IMR-90 (cell line): ENCODE measurements around the gene LYRM9. TPM values are rescaled to one million over a fixed set of nuclear protein-coding genes. Genes with fewer than 3 reads are reported as not detected.

Experiments used
- ATAC-seq: fragments of 200-7000 bp; cut with Tn5 transposase; 2 replicates; pipeline ENCODE4 v1.9.1; 2020; ENCODE audit warnings: low read depth, mild to moderate bottlenecking, moderate library complexity
- BruUV-seq: library from RNA; stranded (reverse); fragments of 400-500 nt; replicated peaks from 2 replicates; lab custom pipeline; 2021; lab: Mats Ljungman, UMichigan
- CTCF ChIA-PET: fragments of 300-600 bp; formaldehyde crosslinking; extraction: SDS; loops from one replicate; lab custom pipeline; 2021; ENCODE audit warnings: antibody characterized with exemption; lab: Yijun Ruan, JAX
- POLR2A ChIA-PET: fragments of 300-600 bp; sonication (Branson Sonifier 250); formaldehyde crosslinking; loops from one replicate; lab custom pipeline; 2022; ENCODE audit warnings: antibody characterized with exemption; ENCODE audit not compliant: unreplicated experiment; lab: Charles Lee
- DNase-seq: peaks from one replicate; pipeline ENCODE4 v3.0.0; 2013
- H2AFZ ChIP-seq: replicated peaks from 2 replicates; pipeline ENCODE3; 2013; ENCODE audit warnings: low read length, mild to moderate bottlenecking; ENCODE audit not compliant: poor library complexity
- H2AK5ac ChIP-seq: 2 replicates; pipeline ENCODE4 v1.6.1; 2013; ENCODE audit warnings: low read depth, low read length, inconsistent platforms
- H2AK9ac ChIP-seq: replicated peaks from 2 replicates; pipeline ENCODE3; 2013; ENCODE audit warnings: mild to moderate bottlenecking, low read depth, low read length, moderate library complexity; ENCODE audit not compliant: poor library complexity
- H2BK120ac ChIP-seq: 2 replicates; pipeline ENCODE4 v1.6.1; 2013; ENCODE audit warnings: low read depth, low read length, inconsistent platforms
- H2BK15ac ChIP-seq: 3 replicates; pipeline ENCODE4 v1.6.1; 2013; ENCODE audit warnings: low read depth, low read length, inconsistent platforms
- H2BK20ac ChIP-seq: 2 replicates; pipeline ENCODE4 v1.6.1; 2013; ENCODE audit warnings: low read depth, mild to moderate bottlenecking, inconsistent platforms, low read length, moderate library complexity
- H2BK5ac ChIP-seq: 2 replicates; pipeline ENCODE4 v1.6.1; 2013; ENCODE audit warnings: mild to moderate bottlenecking, low read depth, low read length, inconsistent platforms; ENCODE audit not compliant: poor library complexity, severe bottlenecking
- H3K14ac ChIP-seq: replicated peaks from 2 replicates; pipeline ENCODE4 v1.6.1; 2013; ENCODE audit warnings: low read depth, low read length, inconsistent platforms
- H3K18ac ChIP-seq: 2 replicates; pipeline ENCODE4 v1.6.1; 2013; ENCODE audit warnings: low read depth, low read length, control low read depth
- H3K23ac ChIP-seq: 2 replicates; pipeline ENCODE4 v1.6.1; 2013; ENCODE audit warnings: low read depth, low read length, inconsistent platforms
- H3K27ac ChIP-seq: 2 replicates; pipeline ENCODE4 v1.5.1; 2013; ENCODE audit warnings: mild to moderate bottlenecking, control low read depth, low read length; ENCODE audit not compliant: insufficient read depth
- H3K27me3 ChIP-seq: 2 replicates; pipeline ENCODE4 v1.6.1; 2013; ENCODE audit warnings: low read length; ENCODE audit not compliant: control insufficient read depth, insufficient read depth
- H3K36me3 ChIP-seq: 2 replicates; pipeline ENCODE4 v1.6.1; 2013; ENCODE audit warnings: low read length, mixed read lengths; ENCODE audit not compliant: control insufficient read depth, insufficient read depth
- H3K4ac ChIP-seq: 2 replicates; pipeline ENCODE4 v1.6.1; 2013; ENCODE audit warnings: low read depth, low read length, inconsistent platforms
- H3K4me1 ChIP-seq: 2 replicates; pipeline ENCODE4 v1.6.1; 2013; ENCODE audit warnings: low read length, mixed read lengths; ENCODE audit not compliant: control insufficient read depth, insufficient read depth
- H3K4me2 ChIP-seq: 2 replicates; pipeline ENCODE4 v1.6.1; 2013; ENCODE audit warnings: low read depth, mild to moderate bottlenecking, control low read depth, low read length, moderate library complexity
- H3K4me3 ChIP-seq: 2 replicates; pipeline ENCODE4 v1.5.1; 2013; ENCODE audit warnings: low read depth, mild to moderate bottlenecking, control low read depth, low read length, moderate library complexity; ENCODE audit not compliant: insufficient read depth
- H3K56ac ChIP-seq: 2 replicates; pipeline ENCODE4 v1.6.1; 2013; ENCODE audit warnings: low read length, inconsistent platforms; ENCODE audit not compliant: insufficient read depth; ENCODE audit errors: extremely low read depth
- H3K79me1 ChIP-seq, 2 experiments: 2 replicates each; pipeline ENCODE4 v1.6.1; 2013; ENCODE audit warnings: low read length in 2 of 2, inconsistent platforms in 1 of 2, low read depth in 1 of 2
- H3K9ac ChIP-seq: 2 replicates; pipeline ENCODE4 v1.6.1; 2013; ENCODE audit warnings: low read depth, low read length, control low read depth
- H3K9me1 ChIP-seq: 2 replicates; pipeline ENCODE4 v1.6.1; 2013; ENCODE audit warnings: low read length, inconsistent platforms; ENCODE audit not compliant: insufficient read depth
- H3K9me3 ChIP-seq: 2 replicates; pipeline ENCODE4 v1.6.1; 2013; ENCODE audit warnings: low read length; ENCODE audit not compliant: control insufficient read depth, insufficient read depth
- H4K20me1 ChIP-seq: 2 replicates; pipeline ENCODE4 v1.6.1; 2013; ENCODE audit warnings: low read length, inconsistent platforms; ENCODE audit not compliant: insufficient read depth
- H4K5ac ChIP-seq: 2 replicates; pipeline ENCODE4 v1.6.1; 2013; ENCODE audit warnings: mild to moderate bottlenecking, low read depth, low read length, control low read depth
- H4K8ac ChIP-seq, 2 experiments: 2 replicates each; pipeline ENCODE4 v1.6.1; 2013; ENCODE audit warnings: low read depth in 2 of 2, low read length in 2 of 2, control low read depth in 1 of 2, inconsistent platforms in 1 of 2
- H4K91ac ChIP-seq: 2 replicates; pipeline ENCODE4 v1.6.1; 2013; ENCODE audit warnings: low read depth, low read length, inconsistent platforms; ENCODE audit not compliant: insufficient read depth
- WGBS, 2 experiments: methylation state at CpG; one replicate each; pipeline versions ENCODE4 v1.1.5 to v1.1.7; 2013; ENCODE audit warnings: missing lambda C conversion rate in 2 of 2; ENCODE audit not compliant: insufficient read length in 1 of 2; ENCODE audit errors: extremely low coverage in 2 of 2; 5-methylcytosine and 5-hydroxymethylcytosine counted together
- dilution Hi-C: fragments of 300-500 bp; cut with HindIII; formaldehyde crosslinking; loops from one replicate; pipeline ENCODE4 v1.14.3; 2018; ENCODE audit warnings: low sequenced_read_pairs; ENCODE audit not compliant: unreplicated experiment
- in situ Hi-C: fragments of 300-500 bp; cut with MboI; formaldehyde crosslinking; loops from 3 replicates; pipeline ENCODE4 v1.14.3; 2019; ENCODE audit warnings: low sequenced_read_pairs, inconsistent platforms, mixed read lengths
- intact Hi-C: fragments of 100-400 bp; cut with micrococcal nuclease; formaldehyde crosslinking; loops from 2 replicates; pipeline ENCODE4 v1.10.0; 2022
- polyA plus RNA-seq, 3 experiments: library from polyadenylated mRNA; depleted of rRNA; stranded (reverse); fragments of >200 nt; gene quantifications; 2 replicates each; pipeline ENCODE4 v1.2.3, GENCODE V29; 2012; ENCODE audit warnings: low replicate concordance in 1 of 3
- total RNA-seq: library from RNA; depleted of rRNA; stranded (reverse); fragments of >200 nt; gene quantifications from 2 replicates; pipeline ENCODE4 v1.2.3, GENCODE V29; 2012
- TF ChIP-seq, protein P1 (sequence below): fragments of 150-350 bp; IDR thresholded peaks from 2 replicates; pipeline ENCODE4 v1.6.1; 2016; ENCODE audit warnings: low read depth, mild to moderate bottlenecking, low read length, moderate library complexity, borderline replicate concordance

LYRM9 gene
- total and polyA plus RNA-seq, 2 of the 4 experiments (the other 2 are of a cell fraction): 3.2 to 4.8 TPM

DNA sequence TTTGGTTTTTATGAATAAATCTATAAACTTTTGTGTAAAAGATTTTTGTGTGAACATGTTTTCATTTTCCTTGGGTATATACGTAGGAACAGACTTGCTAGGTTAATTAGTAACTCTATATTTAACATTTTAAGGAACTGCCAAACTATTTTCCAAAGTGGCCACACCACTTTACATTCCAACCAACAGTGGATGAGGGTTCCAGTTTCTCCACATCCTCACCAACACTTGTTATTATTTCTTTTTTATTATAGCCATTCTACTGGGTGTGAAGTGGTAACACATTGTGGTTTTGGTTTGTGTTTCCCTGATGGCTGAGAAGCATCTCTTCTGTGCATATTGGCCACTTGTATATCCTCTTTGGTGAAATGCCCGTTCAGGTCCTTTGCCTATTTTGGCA is 20.0 kb downstream of the LYRM9 start:
- no TSS peak for BruUV-seq

More for the DNA sequence above, 20.0 kb downstream of the LYRM9 start:
- Histone ChIP-seq H3K23ac (no peak overlapping the region), H4K8ac (no peak overlapping the region), H2AFZ (no peak overlapping the region), H3K36me3 (no peaks in the 10 kb centered on the region), H3K4me1 (no peaks in the 10 kb centered on the region), H3K27me3 (no peaks in the 10 kb centered on the region; the same call in none of the 2 replicates), H4K91ac (no peak overlapping the region), H3K4ac (no peak overlapping the region), H3K27ac (no peak overlapping the region), H2AK9ac (no peak overlapping the region), H2BK120ac (no peak overlapping the region), H2BK15ac (no peak overlapping the region), H3K14ac (no peak overlapping the region), H4K20me1 (no peaks in the 10 kb centered on the region), H3K4me3 (no peak overlapping the region), H4K5ac (no peak overlapping the region), H2BK20ac (no peak overlapping the region), H3K9me3 (no peaks in the 10 kb centered on the region), H2AK5ac (no peak overlapping the region), H3K79me1 (no peaks in the 10 kb centered on the region), H3K56ac (no peak overlapping the region), H3K4me2 (no peak overlapping the region), H2BK5ac (no peak overlapping the region), H3K9me1 (no peaks in the 10 kb centered on the region; the same call in 1 of the 2 replicates), H3K18ac (no peak overlapping the region), H3K9ac (no peak overlapping the region)
- dilution Hi-C loops: no loop called here
- CTCF ChIA-PET: no interaction called here
- DNase-seq (no peak), ATAC-seq (no peak)
- TF ChIP-seq, protein P1, sequence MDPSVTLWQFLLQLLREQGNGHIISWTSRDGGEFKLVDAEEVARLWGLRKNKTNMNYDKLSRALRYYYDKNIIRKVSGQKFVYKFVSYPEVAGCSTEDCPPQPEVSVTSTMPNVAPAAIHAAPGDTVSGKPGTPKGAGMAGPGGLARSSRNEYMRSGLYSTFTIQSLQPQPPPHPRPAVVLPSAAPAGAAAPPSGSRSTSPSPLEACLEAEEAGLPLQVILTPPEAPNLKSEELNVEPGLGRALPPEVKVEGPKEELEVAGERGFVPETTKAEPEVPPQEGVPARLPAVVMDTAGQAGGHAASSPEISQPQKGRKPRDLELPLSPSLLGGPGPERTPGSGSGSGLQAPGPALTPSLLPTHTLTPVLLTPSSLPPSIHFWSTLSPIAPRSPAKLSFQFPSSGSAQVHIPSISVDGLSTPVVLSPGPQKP: no peak
- in situ Hi-C loops: no loop called here
- no CpG with 5 or more reads among the region's 2 CpGs for WGBS, 2 experiments
- POLR2A ChIA-PET: no interaction called here
- intact Hi-C loops: no loop called here
